ENCODE results near the gene CPED1.

GRCh38 chr7:121344093-121344492, 355.6 kb downstream of the CPED1 start:
- TF ChIP-seq CTCF (IDR thresholded peaks at IDR 0.05): no peak
- no peak for TF ChIP-seq POLR2AphosphoS5 (IDR thresholded peaks at IDR 0.05; ENCODE audit: insufficient read depth in 1 of 2, low read depth in 1 of 2)
- TF ChIP-seq POLR2A (IDR thresholded peaks at IDR 0.05): no peak

All from vagina (tissue), 2 donors.